HG03439 (cell line): ENCODE results near the gene CYP27C1.
A peak's percentile ranks its signal among the peaks of the same experiment; 100 is the strongest.
"Not testable (repeated sequence)": the region's sequence is repeated elsewhere in the genome, so short reads cannot be mapped to it uniquely, and the experiment has no call there.

Experiments used
- ATAC-seq: cut with Tn5 transposase; IDR thresholded peaks from one replicate; pipeline ENCODE4 v1.9.1; 2021; ENCODE audit warnings: mild to moderate bottlenecking, moderate library complexity; ENCODE audit not compliant: unreplicated experiment

CYP27C1 gene, protein sequence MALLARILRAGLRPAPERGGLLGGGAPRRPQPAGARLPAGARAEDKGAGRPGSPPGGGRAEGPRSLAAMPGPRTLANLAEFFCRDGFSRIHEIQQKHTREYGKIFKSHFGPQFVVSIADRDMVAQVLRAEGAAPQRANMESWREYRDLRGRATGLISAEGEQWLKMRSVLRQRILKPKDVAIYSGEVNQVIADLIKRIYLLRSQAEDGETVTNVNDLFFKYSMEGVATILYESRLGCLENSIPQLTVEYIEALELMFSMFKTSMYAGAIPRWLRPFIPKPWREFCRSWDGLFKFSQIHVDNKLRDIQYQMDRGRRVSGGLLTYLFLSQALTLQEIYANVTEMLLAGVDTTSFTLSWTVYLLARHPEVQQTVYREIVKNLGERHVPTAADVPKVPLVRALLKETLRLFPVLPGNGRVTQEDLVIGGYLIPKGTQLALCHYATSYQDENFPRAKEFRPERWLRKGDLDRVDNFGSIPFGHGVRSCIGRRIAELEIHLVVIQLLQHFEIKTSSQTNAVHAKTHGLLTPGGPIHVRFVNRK

DNA sequence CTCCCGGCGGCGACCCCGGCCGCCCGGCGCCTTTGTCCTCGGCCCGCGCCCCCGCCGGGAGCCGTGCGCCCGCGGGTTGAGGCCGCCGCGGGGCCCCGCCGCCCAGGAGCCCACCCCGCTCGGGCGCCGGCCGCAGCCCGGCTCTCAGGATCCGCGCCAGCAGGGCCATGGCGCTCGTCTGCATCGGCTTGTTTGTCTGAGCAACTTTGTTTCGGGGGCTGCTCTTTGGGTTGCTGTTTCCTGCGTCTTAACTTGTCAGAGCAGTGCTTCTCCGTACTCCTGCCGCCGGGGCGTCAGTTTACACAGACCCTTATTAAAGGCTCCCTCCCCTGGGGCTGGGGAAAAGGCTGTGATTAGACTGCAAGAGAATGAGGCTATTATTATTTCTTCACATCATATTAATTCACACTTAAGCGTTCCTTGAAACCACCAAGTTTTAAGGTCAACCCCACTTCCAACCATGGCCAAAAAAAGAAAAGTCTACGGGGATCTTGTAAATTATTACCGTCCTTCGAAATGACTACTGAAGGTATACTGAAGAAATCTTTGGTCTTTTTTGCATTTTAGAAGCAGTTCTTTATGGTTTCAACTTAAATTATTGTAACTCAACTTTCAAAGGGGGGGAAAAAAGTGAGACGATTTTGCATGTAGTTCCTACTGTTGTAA is at the start of gene CYP27C1:
CYP27C1 (minus strand) TSS at position 198 of the 666 bp plus-strand sequence; CDS start at position 169, 29 bp downstream.
- ATAC-seq, result no peak

DNA sequence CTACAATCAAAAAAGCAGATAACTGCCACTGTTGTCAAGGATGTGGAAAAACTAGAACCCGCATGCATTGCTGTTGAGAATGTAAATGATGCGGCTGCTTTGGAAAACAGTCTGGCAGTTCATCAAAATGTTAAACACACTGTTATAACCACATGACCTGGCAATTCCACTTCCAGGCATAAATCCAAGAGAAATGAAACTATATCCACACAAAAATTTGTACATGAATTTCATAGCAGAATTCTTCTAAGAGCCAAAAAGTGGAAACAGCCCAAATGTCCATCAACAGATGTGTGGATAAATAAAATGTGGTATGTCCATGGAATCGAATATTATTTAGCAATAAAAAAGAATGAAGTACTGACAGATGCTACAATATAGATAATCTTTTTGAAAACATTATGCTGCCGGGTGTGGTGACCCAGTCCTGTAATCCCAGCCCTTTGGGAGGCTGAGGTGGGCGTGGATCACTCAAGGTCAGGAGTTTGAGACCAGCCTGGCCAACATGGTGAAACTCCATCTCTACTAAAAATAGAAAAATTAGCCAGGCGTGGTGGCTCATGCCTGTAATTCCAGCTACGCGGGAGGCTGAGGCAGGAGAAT is 41.8 kb upstream of the CYP27C1 start:
- ATAC-seq, result no peak

DNA sequence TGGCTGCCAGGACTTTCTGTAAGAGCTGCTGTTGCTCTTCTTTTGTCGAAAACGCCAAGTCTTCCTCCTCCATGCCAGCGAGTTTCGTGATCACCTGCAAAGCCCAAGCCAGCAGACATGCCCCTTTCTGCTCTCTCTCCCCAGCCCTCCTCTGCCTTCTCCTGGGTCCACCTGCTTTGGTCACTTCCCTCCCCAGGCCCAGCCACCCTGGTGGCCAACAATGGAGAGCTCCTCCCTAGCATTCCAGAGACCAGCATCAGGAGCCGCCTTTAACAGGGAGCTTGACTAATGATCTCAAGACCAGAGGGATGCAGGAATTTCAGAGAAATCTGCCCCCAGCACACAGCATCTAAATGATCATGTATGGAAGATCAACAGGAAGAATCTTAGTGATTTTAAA is 39.3 kb upstream of the CYP27C1 start:
- no peak for ATAC-seq

DNA sequence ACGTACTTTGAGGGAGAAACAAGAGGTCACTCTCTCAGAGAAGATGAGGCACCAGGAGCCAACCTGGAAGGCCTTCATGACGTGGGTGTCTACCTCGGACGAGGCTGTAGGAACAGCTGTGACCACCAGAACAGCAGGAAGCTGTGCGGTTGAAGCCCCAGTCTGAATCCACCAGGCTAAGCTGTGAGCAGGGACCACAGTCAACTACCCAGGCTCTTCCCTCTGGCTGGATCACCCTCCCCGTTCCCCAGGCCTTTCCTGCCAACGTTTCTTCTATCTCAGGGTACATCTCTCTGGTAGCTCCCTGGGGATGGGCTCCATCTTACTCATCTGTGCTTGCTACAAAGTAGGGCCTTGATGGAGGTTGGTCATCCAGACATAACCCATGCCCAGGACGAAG is 36.8 kb upstream of the CYP27C1 start:
- ATAC-seq, result no peak

DNA sequence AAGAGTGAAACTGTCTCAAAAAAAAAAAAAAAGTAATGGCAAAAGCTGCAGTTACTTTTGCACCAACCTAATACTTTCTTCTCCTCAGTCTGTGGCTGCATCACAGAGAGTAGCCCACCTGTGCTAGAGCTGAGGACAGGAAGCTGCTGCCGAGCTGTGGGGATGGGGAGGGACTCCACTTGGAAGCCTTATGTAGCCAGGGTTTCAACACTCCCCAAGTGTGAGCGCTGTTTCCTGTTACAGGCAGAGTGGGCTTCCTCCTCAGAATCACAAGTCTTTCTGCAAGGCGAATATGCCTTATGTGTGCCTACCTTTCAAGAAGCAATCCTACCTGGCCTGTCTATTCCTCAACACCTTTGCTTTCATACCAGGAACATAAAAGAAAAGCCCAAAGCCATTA is 36.3 kb upstream of the CYP27C1 start:
- no peak for ATAC-seq

DNA sequence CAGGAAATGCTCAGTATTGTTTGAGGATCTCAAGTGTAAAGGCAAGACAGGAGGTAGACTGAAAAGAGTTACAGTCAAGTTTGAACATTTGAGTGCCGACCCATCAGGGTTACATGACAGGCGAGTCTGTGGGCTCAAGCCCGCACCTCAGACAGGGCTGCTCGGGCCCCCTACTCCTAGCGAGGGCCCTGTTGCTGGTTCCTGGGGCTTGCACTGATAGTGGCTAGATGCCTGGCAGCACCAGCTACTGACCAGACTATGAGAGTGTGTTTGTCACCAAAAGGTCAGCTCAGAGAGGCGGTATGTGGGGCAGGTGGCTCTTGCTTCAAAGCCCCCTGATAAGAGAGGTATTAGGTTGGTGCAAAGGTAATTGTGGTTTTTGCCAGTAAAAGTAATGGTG is 35.6 kb upstream of the CYP27C1 start:
- ATAC-seq, result no peak

DNA sequence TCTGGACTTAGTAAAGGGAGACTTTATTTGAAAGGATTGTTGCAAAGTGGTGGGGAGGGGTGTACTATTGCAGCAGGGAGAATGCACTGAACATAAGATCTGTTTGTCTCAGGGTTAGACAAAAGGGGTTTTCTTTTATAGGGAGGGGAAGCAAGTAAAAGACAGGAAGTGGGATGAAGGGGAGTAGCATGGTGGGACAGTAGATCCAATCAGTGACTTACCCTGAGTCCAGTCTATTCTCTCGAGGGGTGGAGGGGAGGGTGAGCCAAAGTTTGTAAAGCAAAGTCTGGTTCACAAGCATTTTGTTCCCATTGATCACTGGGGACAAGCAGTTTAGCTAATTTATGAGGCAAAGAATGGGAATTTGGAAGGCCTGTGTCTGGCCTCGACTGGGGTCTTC is 35.0 kb upstream of the CYP27C1 start:
- ATAC-seq, result no peak

DNA sequence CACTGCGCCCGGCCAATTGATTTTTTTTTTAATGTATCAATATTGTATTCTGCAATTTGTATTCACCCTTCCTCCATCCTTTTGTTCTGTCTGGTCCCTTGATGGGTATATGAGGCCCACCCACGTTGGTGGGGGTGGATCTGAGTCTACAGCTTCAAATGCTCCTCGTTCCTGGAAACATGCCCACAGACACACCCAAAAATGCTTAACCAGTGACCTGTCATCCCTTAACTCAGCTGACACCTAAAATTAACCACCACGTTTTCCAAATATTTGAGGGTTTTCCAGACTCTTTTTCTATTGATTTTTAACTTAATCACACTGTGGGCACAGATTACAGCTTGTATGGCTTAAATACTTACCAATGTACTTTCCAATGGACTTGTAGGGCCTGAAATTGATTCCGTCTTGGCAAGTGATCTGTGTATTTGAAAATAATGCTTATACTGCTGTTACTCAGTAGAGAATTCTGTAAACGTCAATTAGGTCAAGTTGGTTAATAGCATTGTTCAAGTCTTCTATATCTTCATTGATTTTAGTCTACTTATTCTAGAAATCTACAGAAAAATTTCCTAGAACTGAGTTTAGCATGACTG is 34.4 kb upstream of the CYP27C1 start:
- ATAC-seq, result no peak

DNA sequence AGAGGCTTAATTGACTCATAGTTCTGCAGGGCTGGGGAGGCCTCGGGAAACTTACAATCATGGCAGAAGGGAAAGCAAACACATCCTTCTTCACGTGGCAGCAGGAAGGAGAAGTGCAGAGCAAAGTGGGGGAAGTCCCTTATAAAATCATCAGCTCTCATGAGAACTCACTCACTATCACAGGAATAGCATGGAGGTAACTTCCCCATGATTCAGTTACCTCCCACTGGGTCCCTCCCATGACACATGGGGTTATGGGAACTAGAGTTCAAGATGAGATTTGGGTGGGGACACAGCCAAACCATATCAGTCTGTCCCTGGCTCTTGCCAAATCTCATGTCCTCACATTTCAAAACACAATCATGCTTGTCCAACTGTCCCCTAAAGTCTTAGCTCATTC is 21.1 kb upstream of the CYP27C1 start:
- ATAC-seq, result not testable (repeated sequence)

DNA sequence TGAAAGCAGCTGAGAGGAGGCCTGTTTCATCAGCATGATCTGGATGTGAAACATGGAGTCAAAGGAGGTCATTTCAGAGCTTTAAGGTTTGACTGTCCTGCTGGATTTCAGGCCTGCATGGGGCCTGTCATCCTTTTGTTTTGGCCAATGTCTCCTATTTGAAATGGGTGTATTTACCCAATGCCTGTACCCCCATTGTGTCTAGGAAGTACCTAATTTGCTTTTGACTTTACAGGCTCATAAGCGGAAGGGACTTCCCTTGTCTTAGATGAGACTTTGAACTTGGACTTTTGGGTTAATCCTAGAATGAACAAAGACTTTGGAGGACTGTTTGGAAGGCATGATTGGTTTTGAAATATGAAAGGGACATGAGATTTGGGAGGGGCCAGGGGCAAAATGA is 19.3 kb upstream of the CYP27C1 start:
- ATAC-seq, result no peak

DNA sequence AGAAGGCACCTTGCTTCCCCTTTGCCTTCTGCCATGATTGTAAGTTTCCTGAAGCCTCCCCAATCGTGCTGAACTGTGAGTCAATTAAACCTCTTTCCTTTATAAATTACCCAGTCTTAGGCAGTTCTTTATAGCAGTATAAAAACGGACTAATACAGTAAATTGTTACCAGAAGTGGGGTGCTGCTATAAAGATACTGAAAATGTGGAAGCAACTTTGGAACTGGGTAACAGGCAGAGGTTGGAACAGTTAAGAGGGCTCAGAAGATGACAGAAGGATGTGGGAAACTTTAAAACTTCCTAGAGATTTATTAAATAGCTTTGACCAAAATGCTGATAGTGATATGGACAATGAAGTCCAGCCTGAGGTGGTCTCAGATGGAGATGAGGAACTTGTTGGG is 17.7 kb upstream of the CYP27C1 start:
- ATAC-seq, result not testable (repeated sequence)

DNA sequence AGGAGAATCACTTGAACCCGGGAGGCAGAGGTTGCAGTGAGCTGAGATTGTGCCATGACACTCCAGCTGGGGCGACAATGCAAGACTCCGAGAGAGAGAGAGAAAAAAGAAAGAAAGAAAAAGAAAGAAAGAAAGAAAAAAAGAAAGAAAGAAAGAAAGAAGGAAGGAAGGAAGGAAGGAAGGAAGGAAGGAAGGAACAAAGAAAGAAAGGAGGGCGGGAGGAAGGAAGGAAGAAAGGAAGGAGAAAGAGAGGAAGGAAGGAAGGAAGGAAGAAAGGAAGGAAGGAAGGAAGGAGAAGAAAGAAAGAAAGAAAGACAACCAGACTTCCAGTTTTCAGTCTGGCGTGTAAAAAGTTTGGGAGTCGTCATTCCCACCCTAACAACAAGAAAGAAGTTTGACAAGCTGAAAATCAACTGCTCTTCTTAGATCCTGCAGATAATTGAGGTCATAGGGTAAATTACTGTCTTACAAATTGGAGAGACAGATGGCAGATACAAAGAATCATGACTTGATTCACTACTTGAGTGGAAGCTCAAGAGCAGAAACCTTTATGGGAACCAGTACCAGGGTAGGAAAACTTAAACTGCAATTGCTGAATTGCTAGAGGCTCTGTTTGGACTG is 15.1 kb upstream of the CYP27C1 start:
- ATAC-seq, result no peak

DNA sequence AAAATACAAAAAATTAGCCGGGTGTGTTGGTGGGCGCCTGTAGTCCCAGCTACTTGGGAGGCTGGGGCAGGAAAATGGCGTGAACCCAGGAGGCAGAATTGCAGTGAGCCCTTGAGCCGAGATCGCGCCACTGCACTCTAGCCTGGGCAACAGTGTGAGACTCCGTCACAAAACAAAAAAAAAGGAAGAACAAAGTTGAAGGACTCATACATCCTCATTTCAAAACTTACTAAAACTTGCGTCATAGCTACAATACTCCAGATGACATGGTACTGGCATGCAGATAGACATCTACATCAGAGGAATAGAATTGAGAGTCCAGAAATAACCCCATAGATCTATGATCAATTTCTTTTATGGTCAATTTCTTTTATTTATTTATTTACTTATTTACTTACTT is 13.6 kb upstream of the CYP27C1 start:
- no peak for ATAC-seq

DNA sequence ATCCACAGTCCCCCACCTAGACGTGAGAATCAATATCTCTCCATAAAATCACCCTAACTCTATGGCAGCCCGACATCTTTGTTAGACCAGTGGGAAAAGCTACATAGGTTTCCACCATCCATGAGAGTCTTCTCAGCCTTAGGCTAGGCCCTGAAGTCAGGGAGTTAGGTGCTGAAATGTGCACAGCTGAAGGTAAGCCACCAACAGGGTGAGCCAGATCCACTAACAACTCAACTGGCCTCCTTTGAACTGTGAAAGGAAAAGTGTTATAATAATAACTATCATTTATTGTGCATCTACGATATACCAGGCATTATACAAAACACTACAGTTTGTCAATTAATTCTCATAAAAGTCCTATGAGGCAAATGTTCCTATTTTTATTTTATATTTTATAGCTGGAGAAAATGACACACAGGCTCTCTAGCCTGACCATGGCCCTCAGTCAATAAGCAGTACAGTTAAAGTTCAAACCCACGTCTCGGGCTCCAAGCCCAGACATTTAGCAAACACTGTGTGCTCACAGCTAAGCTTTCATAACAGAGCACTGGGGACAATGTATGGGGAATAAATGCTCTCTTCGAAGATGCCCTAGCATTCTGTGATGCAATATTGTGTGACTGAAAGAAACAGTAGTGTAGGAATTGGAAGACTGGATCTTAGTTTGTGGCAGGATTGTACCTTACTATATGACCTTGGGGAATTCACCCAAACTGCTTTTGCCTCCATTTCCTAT is 11.2 kb upstream of the CYP27C1 start:
- no peak for ATAC-seq

DNA sequence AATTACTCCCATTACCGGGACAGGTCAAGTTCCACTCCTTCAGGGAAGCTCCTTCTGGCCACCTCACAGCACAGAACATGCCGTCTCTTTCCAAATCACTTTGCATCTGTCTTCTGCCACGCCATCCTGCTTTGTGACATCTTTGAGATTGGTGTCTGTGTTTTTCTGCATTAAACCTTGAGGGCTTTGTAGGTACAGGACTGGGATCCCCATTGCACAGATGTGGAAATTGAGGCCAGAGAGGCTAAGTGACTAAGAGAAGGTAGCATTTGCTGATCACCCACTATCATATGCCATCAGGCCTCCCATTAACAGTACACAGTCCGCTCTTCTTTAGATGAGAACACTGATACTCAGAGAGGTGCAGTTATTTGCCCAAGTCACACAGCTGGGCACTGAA is 9.5 kb upstream of the CYP27C1 start:
- no peak for ATAC-seq

DNA sequence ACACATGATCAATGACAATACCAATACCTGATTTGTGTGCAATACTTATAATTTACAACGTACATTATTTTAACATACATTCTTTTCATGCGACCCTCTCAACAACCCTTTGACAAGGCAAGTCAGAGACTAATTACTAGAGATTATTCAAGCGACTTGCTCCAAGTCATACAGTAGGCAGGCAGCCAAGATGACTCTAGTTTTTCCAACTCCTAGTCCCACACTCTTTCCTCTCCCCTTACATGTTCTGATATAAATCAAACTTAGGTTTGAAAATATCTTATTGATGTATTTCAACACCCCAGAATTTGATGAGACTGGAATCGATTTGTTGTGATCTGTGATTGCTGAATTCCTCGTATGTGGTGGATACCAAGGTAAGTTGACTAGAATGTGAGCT is 8.0 kb upstream of the CYP27C1 start:
- no peak for ATAC-seq

DNA sequence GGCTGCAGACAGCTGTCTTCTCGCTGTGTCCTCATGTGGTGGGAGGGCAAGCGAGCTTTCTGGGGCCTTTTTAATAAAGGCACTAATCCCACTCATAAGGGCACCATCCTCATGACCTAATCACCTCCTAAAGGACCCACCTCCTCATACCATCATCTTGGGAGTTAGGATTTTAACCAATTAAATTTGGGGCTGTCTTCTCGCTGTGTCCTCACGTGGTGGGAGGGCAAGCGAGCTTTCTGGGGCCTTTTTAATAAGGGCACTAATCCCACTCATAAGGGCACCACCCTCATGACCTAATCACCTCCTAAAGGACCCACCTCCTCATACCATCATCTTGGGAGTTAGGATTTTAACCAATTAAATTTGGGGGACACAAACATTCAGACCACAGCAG is 7.2 kb upstream of the CYP27C1 start:
- not testable (repeated sequence) for ATAC-seq

DNA sequence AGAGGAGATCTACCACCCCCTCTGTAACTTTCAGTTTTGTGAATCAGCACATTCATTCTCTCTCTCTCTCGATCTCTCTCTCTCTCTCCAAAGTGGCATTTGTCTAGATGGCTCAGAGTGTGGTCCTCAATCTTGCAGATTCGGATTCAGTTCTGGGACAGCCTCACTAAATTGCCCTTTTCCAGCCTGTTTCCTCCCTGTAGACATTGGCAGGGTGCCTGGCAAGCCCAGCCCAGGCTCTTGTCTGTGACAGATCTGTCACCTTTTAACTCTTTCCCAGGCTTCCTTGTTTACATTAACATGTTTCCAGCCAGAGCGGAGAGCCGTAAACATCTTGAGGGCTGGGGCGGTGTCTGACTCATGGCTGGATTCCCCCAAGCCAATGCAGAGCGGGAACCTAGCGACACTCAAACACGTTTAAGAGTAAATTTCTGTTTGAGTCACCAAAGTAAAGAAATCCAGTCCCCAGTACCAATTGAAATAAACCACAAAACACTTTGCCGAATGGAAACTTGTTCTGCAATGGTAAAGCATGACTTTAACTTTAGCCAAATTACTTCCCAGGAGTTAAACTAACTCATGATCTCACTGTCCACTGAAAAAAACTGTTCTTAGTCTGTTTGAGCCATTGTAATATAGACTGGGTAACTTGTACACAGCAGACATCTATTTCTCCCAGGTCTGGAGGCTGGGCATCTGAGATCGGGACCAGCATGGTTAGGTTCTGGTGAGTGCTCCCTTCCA is 6.6 kb upstream of the CYP27C1 start:
- peak; percentile 88 for ATAC-seq

DNA sequence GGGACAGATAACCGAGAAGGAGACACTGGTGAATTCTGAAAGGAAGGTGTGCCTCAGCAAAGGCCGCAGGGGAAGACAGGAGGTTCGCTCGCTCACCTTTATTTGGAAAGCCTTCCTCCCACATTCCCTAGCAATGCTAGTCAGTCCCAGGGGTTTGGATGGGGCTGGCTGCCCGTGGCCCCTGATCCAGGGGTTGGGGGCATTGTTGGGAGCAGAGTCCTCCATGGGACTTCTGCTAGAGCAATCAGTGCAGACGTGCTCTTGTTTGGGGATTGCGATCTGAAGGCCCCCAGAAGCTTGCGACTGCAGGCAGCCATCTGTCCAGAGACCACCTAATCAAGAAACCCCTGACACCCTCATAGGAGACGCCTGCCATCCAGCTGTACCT is 6.0 kb upstream of the CYP27C1 start:
- ATAC-seq, result no peak
